Thyroid gland (tissue), 4 donors: ENCODE measurements around the gene PPP4C.

Experiments used
- CTCF ChIP-seq, 6 experiments: fragments of 200-600 bp in 3 of 6; fragments of 450-650 bp in 3 of 6; sonication (generic) in 3 of 6; IDR thresholded peaks; one replicate each; pipeline ENCODE4 v1.5.1; 2016 to 2019; ENCODE audit warnings: antibody characterized with exemption in 6 of 6, mild to moderate bottlenecking in 2 of 6, inconsistent platforms in 1 of 6, moderate library complexity in 1 of 6
- POLR2A ChIP-seq, 2 donors: fragments of 450-650 bp; IDR thresholded peaks; one replicate each; pipeline ENCODE4 v1.6.1; 2017; ENCODE audit warnings: antibody characterized with exemption in 2 of 2, mild to moderate bottlenecking in 2 of 2, moderate library complexity in 1 of 2

- TF ChIP-seq CTCF (IDR thresholded peaks at IDR 0.05) = no peak
- no peak for TF ChIP-seq POLR2A (IDR thresholded peaks at IDR 0.05)
Observed at GRCh38 chr16:30096862-30097563, 21.2 kb downstream of the PPP4C start.
